B cell (primary cell): ENCODE measurements around the gene LRP5. TPM values are rescaled to one million over a fixed set of nuclear protein-coding genes. Genes with fewer than 3 reads are reported as not detected.
A peak's percentile ranks its signal among the peaks of the same experiment; 100 is the strongest.

Experiments
- ATAC-seq: fragments of 200-7000 bp; cut with Tn5 transposase; one replicate; pipeline ENCODE4 v1.10.0; 2021; ENCODE audit warnings: low read depth, mild to moderate bottlenecking, moderate number of reproducible peaks, moderate library complexity
- CTCF ChIA-PET: fragments of 350-600 bp; sonication (Branson Sonifier 250); formaldehyde crosslinking; loops from one replicate; lab custom pipeline; 2021; ENCODE audit warnings: antibody characterized with exemption, inconsistent platforms; lab: Charles Lee
- POLR2A ChIA-PET: fragments of 350-600 bp; sonication (Branson Sonifier 250); formaldehyde crosslinking; loops from one replicate; lab custom pipeline; 2021; ENCODE audit warnings: antibody characterized with exemption; lab: Charles Lee
- DNase-seq: peaks from one replicate; pipeline ENCODE4 v3.0.0; 2013
- H2AFZ ChIP-seq: 2 replicates; pipeline ENCODE4 v1.6.1; 2012; ENCODE audit warnings: mild to moderate bottlenecking, low read depth, low read length; ENCODE audit not compliant: insufficient read depth, poor library complexity, severe bottlenecking
- H3K27ac ChIP-seq, 2 donors: 1 replicate in 1 of 2; 2 replicates in 1 of 2; pipeline ENCODE4 v1.5.1; 2012 to 2013; ENCODE audit warnings: low read length in 2 of 2, mild to moderate bottlenecking in 2 of 2, moderate library complexity in 1 of 2
- H3K27me3 ChIP-seq, 4 experiments: fragments of 200-600 bp in 1 of 4; sonication (generic) in 1 of 4; replicated peaks in 1 of 4; 1 replicate in 2 of 4; 2 replicates in 2 of 4; pipeline versions ENCODE4 v1.6.1 to v1.7.0; 2013 to 2016; ENCODE audit warnings: low read length in 3 of 4, mild to moderate bottlenecking in 2 of 4, mixed read lengths in 1 of 4, moderate library complexity in 1 of 4; ENCODE audit not compliant: insufficient read depth in 4 of 4, control insufficient read depth in 3 of 4; ENCODE audit errors: control extremely low read depth in 1 of 4
- H3K36me3 ChIP-seq, 2 experiments: replicated peaks in 1 of 2; 1 replicate in 1 of 2; 2 replicates in 1 of 2; pipeline versions ENCODE4 v1.6.1 to v1.7.1; 2013; ENCODE audit warnings: low read length in 1 of 2; ENCODE audit not compliant: insufficient read depth in 2 of 2, control insufficient read depth in 1 of 2; ENCODE audit errors: control extremely low read depth in 1 of 2, extremely low read depth in 1 of 2
- H3K4me1 ChIP-seq, 2 donors: fragments of 200-600 bp in 1 of 2; sonication (generic) in 1 of 2; 1 replicate in 1 of 2; 2 replicates in 1 of 2; pipeline versions ENCODE4 v1.5.1 to v1.6.1; 2013 to 2017; ENCODE audit warnings: low read length in 2 of 2; ENCODE audit not compliant: control insufficient read depth in 2 of 2, insufficient read depth in 2 of 2
- H3K4me2 ChIP-seq: replicated peaks from 2 replicates; pipeline ENCODE3; 2012; ENCODE audit warnings: mild to moderate bottlenecking, low read depth, low read length; ENCODE audit not compliant: poor library complexity, severe bottlenecking
- H3K4me3 ChIP-seq, 5 experiments: fragments of 200-600 bp in 1 of 5; sonication (generic) in 1 of 5; 1 replicate in 3 of 5; 2 replicates in 2 of 5; pipeline versions ENCODE4 v1.5.1 to v1.7.0; 2011 to 2016; ENCODE audit warnings: low read length in 4 of 5, mild to moderate bottlenecking in 4 of 5, low read depth in 2 of 5, control low read depth in 1 of 5, moderate library complexity in 1 of 5; ENCODE audit not compliant: insufficient read depth in 1 of 5; ENCODE audit errors: control extremely low read depth in 1 of 5, extremely low read depth in 1 of 5
- H3K79me2 ChIP-seq: fragments of 200-600 bp; sonication (generic); one replicate; pipeline ENCODE4 v1.6.0; 2016; ENCODE audit warnings: low read length; ENCODE audit not compliant: control insufficient read depth, insufficient read depth
- H3K9ac ChIP-seq: fragments of 200-600 bp; sonication (generic); 2 replicates; pipeline ENCODE4 v1.6.1; 2017; ENCODE audit warnings: mild to moderate bottlenecking, low read length, moderate library complexity
- H3K9me3 ChIP-seq, 3 donors: one replicate each; pipeline versions ENCODE4 v1.6.1 to v1.7.1; 2013; ENCODE audit warnings: low read length in 2 of 3; ENCODE audit not compliant: control insufficient read depth in 2 of 3, insufficient read depth in 1 of 3; ENCODE audit errors: control extremely low read depth in 1 of 3
- H4K20me1 ChIP-seq: 2 replicates; pipeline ENCODE4 v1.6.0; 2012; ENCODE audit warnings: mild to moderate bottlenecking, low read length; ENCODE audit not compliant: insufficient read depth, control insufficient read depth, poor library complexity, severe bottlenecking
- H3K27ac Mint-ChIP-seq: one replicate; pipeline ENCODE4 v1.8.0; 2021; ENCODE audit warnings: mixed read lengths
- H3K27me3 Mint-ChIP-seq: one replicate; pipeline ENCODE4 v1.8.0; 2021; ENCODE audit warnings: mixed read lengths
- H3K4me1 Mint-ChIP-seq: one replicate; pipeline ENCODE4 v1.8.0; 2021; ENCODE audit warnings: mixed read lengths
- H3K4me3 Mint-ChIP-seq: one replicate; pipeline ENCODE4 v1.8.0; 2021; ENCODE audit warnings: mixed read lengths
- H3K9me3 Mint-ChIP-seq: one replicate; pipeline ENCODE4 v1.8.0; 2022; ENCODE audit warnings: mixed read lengths; ENCODE audit not compliant: insufficient read depth
- EZH2 ChIP-seq: IDR thresholded peaks from 2 replicates; pipeline ENCODE4 v1.6.1; 2012; ENCODE audit warnings: borderline replicate concordance, low read depth, mild to moderate bottlenecking, moderate library complexity, low read length; ENCODE audit not compliant: insufficient read depth, poor library complexity, severe bottlenecking
- WGBS: methylation state at CpG from one replicate; pipeline ENCODE4 v1.1.5; 2013; ENCODE audit warnings: missing lambda C conversion rate; ENCODE audit not compliant: insufficient coverage; 5-methylcytosine and 5-hydroxymethylcytosine counted together
- intact Hi-C: fragments of 100-400 bp; cut with micrococcal nuclease; formaldehyde crosslinking; loops from one replicate; pipeline ENCODE4 v1.10.0; 2022
- polyA plus RNA-seq: library from polyadenylated mRNA; depleted of rRNA; stranded (reverse); fragments of >200 nt; gene quantifications from 2 replicates; pipeline ENCODE4 v1.2.3, GENCODE V29; 2012
- total RNA-seq, 2 donors: library from RNA; stranded (reverse); fragments of 120-200 nt in 1 of 2; gene quantifications; 1 replicate in 1 of 2; 2 replicates in 1 of 2; pipeline versions ENCODE4 v1.2.3 to v1.2.4, GENCODE V29; 2013 to 2022
- TF ChIP-seq, protein P1 (sequence below): fragments of 200-600 bp; IDR thresholded peaks from one replicate; pipeline ENCODE4 v1.8.0; 2022; ENCODE audit warnings: antibody characterized with exemption, mild to moderate bottlenecking

LRP5 gene
- total and polyA plus RNA-seq, 2 donors (not counting 1 experiment from before 2014, with no cell fraction given), result 2.4 to 13.9 TPM

DNA sequence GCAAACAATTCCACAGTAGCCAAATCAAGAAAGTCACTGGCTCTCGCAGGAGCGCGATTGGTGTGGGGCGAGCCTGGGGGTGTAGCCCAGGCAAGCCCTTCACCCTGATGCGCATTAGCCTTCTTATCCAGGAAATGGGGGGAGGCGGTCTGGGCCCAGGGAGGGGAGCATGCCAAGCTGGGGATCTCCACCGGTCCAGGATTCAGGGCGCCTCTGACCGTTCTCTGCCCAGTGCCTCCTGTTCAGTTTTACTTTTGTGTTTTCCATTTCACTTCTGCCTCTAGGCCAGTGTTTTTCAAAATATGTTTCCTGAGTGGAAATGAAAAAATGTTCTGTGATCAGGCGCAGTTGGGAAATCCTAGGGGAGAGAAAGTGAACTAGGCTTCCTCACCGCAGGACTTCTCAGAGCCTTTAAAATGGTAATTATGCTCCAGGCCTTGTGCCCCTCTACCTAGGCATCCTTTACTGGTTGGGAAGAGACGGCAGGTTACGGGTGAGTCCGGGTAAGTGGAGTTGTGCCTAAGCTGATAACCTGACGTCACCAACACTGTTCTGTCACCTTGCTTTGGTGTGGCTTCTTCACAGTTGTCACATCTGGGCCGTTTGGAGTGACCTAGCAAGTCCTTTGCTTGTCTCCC, 18.4 kb downstream of the LRP5 start:
- Histone ChIP-seq H3K27me3 (peaks cover 0 to 24% (median under 1%) of the 10 kb centered on the region in 4 experiments), H3K4me2 (no peak overlapping the region), H3K4me1 (peaks cover 19 to 23% of the 10 kb centered on the region in 2 donors), H3K79me2 (peaks cover 3% of the 10 kb centered on the region), H3K9ac (no peak overlapping the region), H4K20me1 (no peaks in the 10 kb centered on the region), H3K27ac (no peak overlapping the region), H3K36me3 (no peaks in the 10 kb centered on the region), H3K4me3 (no peak overlapping the region), H3K9me3 (peaks cover 0 to 8% (median 0%) of the 10 kb centered on the region in 3 donors), H2AFZ (no peak overlapping the region)
- ATAC-seq (no peak), DNase-seq (no peak)
- Mint-ChIP-seq H3K27ac (no peak overlapping the region), H3K4me3 (no peak overlapping the region), H3K4me1 (peaks cover 18% of the 10 kb centered on the region), H3K27me3 (peaks cover 7% of the 10 kb centered on the region), H3K9me3 (no peaks in the 10 kb centered on the region)
- intact Hi-C loops, result no loop called here
- TF ChIP-seq, protein P1, sequence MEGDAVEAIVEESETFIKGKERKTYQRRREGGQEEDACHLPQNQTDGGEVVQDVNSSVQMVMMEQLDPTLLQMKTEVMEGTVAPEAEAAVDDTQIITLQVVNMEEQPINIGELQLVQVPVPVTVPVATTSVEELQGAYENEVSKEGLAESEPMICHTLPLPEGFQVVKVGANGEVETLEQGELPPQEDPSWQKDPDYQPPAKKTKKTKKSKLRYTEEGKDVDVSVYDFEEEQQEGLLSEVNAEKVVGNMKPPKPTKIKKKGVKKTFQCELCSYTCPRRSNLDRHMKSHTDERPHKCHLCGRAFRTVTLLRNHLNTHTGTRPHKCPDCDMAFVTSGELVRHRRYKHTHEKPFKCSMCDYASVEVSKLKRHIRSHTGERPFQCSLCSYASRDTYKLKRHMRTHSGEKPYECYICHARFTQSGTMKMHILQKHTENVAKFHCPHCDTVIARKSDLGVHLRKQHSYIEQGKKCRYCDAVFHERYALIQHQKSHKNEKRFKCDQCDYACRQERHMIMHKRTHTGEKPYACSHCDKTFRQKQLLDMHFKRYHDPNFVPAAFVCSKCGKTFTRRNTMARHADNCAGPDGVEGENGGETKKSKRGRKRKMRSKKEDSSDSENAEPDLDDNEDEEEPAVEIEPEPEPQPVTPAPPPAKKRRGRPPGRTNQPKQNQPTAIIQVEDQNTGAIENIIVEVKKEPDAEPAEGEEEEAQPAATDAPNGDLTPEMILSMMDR, result no peak
- no peak for TF ChIP-seq EZH2
- ChIA-PET CTCF (interaction anchor here (1.3 kb wide), 1 partner anchor 58 kb away, joined by 3 read pairs; no protein-coding TSS in a partner anchor), POLR2A (no interaction called here)
- 85% methylated on average over 15 of the region's 16 CpGs for WGBS

DNA sequence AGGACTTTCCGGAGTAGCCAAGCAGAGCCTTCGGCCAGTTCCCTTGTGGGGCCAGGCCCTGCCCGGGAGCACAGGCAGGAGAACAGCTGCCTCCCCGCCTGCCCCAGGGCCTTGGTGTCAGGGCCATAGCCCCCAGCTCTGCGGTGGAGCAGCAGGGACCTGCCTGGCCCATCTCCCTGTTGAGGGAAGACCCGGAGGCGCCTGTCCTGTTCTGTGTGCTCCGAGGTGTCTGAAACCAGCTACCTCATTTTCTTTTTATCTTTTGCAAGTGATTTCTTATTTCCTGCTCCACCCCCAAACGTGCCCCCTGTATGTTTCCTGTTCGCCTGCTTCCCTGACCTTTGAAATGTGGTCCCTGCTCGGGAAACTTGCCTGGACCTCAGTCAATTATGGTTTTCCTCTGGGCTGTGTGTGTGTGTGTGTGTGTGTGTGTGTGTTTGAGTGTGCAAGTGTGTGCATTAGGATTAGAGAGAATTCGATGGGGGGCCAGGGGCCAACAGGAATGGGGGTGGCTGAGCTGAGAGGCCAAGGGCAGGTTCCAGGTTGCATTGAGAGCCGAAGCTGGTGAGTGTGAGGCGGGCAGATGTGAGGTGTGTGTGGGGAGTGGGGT, 19.1 kb downstream of the LRP5 start:
- no peak for ATAC-seq
- H3K4me3 Mint-ChIP-seq, result no peak overlapping the region
- Histone ChIP-seq H3K27me3 (peaks cover 0 to 19% (median under 1%) of the 10 kb centered on the region in 4 experiments), H3K4me2 (peak overlapping the region; percentile 8), H3K27ac (no peak overlapping the region), H3K79me2 (peaks cover 3% of the 10 kb centered on the region), H3K9me3 (peaks cover 0 to 6% (median 0%) of the 10 kb centered on the region in 3 donors), H3K36me3 (no peaks in the 10 kb centered on the region), H3K9ac (no peak overlapping the region), H3K4me1 (peaks cover 19 to 23% of the 10 kb centered on the region in 2 donors), H2AFZ (no peak overlapping the region), H3K4me3 (no peak overlapping the region), H4K20me1 (no peaks in the 10 kb centered on the region)
- ChIA-PET CTCF (interaction anchor here (1.3 kb wide), 1 partner anchor 57 kb away, joined by 3 read pairs; no protein-coding TSS in a partner anchor), POLR2A (no interaction called here)
- intact Hi-C loops, result no loop called here
- 33% methylated on average over 14 of the region's 14 CpGs for WGBS
- peaks cover 7% of the 10 kb centered on the region for H3K27me3 Mint-ChIP-seq
- no peak overlapping the region for H3K27ac Mint-ChIP-seq
- no peak for DNase-seq
- H3K9me3 Mint-ChIP-seq, result no peaks in the 10 kb centered on the region
- TF ChIP-seq, protein P1, result no peak
- TF ChIP-seq EZH2, result no peak
- peaks cover 18% of the 10 kb centered on the region for H3K4me1 Mint-ChIP-seq
